Stimulated activated naive CD4-positive, alpha-beta T cell treated with Interleukin-2 at 50 U/mL for 16 hours (primary cell): ENCODE data around the gene FBRSL1.

Experiments
- DNase-seq: peaks from one replicate; lab custom pipeline; 2025; lab: John Stamatoyannopoulos, UW

FBRSL1 gene

GRCh38 chr12:132542661-132543060 is 52.7 kb downstream of the FBRSL1 start:
- DNase-seq: no peak

GRCh38 chr12:132543298-132544079 is 53.5 kb downstream of the FBRSL1 start:
- DNase-seq: no peak

- DNase-seq: no peak
Observed at GRCh38 chr12:132544080-132544397, 54.1 kb downstream of the FBRSL1 start.

GRCh38 chr12:132544498-132544897 is 54.5 kb downstream of the FBRSL1 start:
- DNase-seq: no peak

- DNase-seq: no peak
Observed at GRCh38 chr12:132545164-132545953, 55.4 kb downstream of the FBRSL1 start.

DNA sequence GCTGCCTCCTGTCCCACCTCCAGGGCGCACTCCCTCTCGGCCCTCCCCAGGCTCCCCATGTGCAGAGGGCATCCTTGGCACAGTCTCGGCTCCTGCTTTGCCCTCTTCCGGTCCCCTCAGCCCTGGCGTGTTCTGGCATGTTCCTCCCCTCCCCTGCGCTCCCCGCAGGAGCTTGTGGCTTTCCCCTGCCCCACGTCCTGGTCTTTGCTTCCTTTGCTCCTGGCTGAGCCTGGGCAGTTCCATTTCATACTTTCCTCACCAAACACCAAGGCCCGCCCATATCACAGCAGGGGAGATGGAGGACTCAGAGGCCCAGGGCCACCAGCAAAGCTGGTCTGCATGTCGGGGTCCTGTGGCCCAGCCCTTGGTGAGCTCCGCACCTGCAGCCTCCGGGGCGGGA is 56.0 kb downstream of the FBRSL1 start:
- no peak for DNase-seq

DNA sequence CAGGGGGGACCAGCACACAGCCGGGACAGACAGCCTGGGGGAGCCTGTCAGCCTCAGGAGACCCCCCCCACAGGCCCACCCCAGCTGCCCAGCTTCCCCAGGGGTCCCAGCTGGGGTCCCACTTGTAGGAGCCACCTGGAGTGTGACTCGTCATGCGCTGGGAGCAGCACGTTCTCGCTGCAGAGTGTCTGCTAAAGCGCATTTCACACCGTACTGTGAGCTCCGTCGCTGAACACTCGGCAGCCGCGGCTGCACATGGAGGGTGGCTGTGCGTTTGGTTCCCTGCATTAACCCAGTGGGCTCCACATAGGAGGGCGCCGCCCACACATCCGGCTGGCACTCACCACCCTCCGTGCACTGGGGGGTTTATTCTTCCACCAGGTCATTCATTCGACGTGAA is 56.7 kb downstream of the FBRSL1 start:
- no peak for DNase-seq

GRCh38 chr12:132547205-132547740 is 57.3 kb downstream of the FBRSL1 start:
- DNase-seq: no peak

DNA sequence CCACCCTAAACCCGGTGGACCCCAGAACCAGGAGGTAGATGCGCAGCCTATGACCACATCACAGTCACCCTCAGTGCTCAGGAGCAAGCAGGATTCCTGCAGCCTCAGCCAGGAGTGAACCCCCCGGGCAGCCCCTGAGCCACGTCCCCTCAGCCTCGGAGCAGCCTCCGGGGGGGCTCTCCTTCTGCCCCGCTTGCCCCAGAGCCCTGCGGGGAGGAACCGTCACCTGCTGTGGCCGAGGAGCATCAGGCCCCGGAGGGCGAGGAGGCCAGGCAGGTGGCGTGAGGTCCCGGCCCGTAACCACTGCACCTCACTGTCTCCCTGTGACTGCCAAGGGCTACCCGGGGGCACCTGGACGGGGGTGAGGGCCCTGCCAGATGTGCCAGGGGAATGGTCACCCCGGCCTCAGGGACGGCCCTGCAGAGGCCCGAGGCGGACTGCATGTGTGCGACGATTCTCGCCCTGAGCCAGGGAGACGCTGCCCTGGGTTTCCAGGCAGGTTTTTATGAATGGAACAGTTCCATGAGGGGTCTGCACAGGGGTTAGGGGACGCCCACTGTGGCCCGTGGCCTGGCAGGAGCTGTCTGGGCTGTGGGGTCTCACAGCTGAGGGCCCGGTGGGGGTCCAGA is 58.6 kb downstream of the FBRSL1 start:
- DNase-seq: no peak

DNA sequence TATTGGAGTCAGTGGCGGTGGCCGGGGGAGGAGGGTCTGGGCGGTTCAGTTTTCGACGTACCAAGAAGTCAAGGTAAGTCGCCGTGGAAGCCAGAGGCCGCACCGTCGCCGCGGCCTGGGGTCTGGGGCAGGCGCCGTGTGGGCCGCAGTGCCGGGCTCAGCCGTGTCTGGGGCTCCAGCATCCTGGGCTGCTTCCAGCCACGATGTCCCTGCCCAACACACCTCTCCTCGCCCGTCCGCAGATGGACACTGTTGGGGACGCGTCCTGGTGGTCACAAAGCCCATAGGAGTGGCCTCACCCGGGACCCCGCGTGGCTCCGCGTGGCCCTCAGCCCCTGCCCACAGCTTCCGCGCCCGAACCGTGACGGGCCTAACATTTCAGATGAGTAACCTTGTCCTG is 59.1 kb downstream of the FBRSL1 start:
- no peak for DNase-seq

- no peak for DNase-seq
Observed at GRCh38 chr12:132550014-132550802, 60.3 kb downstream of the FBRSL1 start.

GRCh38 chr12:132550830-132551640 is 61.1 kb downstream of the FBRSL1 start:
- no peak for DNase-seq

DNA sequence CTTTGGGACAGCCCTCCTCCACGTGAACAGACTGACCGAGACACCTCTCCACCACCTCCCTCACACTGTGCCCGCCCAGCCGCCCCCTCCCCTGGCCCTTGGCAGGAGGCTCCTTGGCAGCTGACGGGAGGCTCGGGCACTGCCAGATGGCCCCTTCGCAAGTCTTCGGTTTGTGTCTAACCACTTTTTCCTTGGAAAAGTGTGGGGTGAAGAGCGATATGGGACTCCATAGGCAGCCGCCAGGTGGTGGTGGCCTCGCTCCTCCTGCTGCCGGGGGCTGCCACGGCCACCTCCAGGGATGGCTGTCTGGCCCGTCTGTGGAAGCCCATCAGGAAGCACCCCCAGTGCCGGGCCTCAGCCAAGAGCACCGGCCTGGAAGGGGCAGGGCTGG is 61.7 kb downstream of the FBRSL1 start:
- DNase-seq: no peak

- no peak for DNase-seq
Observed at GRCh38 chr12:132554845-132555630, 65.1 kb downstream of the FBRSL1 start.

DNA sequence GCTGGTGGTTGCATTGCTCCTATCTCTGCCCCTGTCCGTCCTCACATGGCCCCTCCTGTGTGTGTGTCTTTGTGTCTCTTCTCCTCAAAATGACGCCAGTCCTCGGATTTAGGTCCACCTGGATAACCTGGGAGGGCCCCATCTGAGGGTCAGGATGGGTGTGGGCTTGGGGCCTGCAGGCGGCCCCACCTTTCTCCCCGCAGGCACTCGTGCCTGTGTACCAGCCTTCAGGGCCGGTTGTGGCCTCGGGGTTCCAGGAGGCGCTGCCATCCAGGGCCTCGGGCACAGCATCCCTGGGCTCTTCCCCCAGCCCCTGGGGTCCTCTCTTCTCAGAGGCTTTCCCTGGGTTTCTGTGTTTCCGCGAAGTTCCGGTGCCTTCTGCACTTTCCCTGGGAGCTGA is 65.7 kb downstream of the FBRSL1 start:
- no peak for DNase-seq

DNA sequence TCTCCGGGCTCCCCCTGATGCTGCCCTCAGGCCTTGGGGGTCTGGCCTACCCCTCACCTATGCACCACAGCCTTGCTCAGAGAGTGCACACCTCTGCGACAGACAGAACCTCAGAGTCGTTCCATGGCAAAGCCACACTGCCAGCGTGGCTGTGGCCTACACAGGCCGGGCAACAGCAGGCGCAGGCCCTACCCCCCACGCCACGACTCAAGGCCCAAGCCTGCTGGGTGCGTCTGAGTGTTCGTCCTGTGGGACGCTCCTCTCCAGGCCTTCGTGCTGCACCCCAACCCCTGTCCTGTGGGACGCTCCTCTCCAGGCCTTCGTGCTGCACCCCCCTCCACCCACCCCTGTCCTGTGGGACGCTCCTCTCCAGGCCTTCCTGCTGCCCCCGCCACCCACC is 66.3 kb downstream of the FBRSL1 start:
- DNase-seq: no peak

- DNase-seq: no peak
Observed at GRCh38 chr12:132556801-132557200, 66.8 kb downstream of the FBRSL1 start.

DNA sequence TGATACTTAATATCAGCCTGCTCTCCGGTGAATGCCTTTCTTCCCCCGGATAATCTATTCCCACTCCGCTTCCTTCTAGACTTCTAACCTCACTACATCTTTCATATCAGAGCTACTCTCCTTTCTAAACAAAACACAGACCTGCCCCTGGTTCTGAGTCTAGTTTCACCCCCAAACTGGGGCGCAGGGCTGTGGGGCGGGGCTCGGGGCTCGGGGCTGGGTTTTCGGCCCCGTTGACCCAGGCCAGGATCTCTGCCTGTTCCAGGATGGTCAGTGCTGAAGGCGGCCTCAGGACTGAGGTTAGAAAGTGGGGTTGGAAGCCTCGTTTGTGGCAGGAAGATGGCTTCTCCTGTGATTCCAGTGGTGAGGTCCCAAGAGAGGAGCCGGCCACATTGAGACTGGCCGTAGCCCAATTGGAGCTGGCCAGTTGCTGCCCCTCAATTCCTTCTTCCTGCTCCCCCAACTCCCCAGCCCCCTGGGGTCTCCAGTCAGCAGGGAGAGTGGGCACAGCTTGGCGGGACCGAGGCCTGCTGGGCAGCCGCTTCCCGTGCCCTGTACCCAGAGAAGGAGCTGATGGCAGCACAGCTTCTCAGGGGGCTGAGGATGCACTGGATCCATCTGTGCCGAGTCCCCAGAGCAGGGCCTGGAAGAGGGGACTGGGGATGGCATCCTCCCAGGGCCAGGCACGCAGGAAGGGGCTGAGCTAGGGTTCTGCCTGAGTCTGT is 67.5 kb downstream of the FBRSL1 start:
- DNase-seq: no peak

DNA sequence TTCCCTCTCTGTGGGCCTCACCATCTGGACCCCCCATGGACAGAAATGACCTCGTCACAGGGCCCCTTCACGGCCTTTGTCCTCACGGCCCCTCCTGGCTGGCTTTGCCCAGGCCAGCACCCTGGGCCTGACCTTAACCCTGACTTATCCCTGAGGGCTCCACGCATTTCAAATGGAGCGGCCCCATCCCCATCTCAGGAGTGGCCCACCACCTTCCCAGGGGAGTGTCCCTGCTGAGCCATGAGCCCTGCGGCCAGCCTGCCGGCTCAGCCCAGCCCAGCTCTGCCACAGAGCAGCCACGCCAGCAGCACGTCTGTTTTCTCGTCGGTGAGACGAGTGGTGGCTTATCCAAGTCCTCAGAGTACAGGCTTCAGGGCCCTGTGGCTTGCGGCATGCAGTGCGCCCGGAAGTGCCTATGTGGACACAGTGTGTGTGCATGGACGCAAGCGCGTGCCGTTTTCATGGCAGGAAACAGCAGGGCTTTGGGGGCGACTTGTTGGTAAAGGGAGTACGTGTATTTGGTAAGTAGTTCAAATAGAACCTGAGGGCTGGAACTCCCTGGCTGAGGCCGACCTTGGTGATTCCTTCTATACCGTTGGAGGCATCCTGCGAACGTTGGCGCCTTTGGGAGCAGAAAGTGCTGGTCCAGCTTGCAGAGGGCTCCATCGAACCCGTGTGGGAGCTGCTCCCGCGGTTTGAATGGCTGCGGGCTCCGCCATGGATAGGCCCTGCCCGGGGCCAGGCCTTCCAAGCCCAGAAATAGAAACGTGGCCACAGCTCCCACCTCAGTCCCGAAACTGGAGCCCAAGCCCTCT is 68.3 kb downstream of the FBRSL1 start:
- no peak for DNase-seq
